Measurements from ENCODE around the gene NRF1.

NRF1 gene

GRCh38 chr7:129804111-129804889 is 192.8 kb downstream of the NRF1 start:
- no peak for DNase-seq (ENCODE audit: low read depth)

DNA sequence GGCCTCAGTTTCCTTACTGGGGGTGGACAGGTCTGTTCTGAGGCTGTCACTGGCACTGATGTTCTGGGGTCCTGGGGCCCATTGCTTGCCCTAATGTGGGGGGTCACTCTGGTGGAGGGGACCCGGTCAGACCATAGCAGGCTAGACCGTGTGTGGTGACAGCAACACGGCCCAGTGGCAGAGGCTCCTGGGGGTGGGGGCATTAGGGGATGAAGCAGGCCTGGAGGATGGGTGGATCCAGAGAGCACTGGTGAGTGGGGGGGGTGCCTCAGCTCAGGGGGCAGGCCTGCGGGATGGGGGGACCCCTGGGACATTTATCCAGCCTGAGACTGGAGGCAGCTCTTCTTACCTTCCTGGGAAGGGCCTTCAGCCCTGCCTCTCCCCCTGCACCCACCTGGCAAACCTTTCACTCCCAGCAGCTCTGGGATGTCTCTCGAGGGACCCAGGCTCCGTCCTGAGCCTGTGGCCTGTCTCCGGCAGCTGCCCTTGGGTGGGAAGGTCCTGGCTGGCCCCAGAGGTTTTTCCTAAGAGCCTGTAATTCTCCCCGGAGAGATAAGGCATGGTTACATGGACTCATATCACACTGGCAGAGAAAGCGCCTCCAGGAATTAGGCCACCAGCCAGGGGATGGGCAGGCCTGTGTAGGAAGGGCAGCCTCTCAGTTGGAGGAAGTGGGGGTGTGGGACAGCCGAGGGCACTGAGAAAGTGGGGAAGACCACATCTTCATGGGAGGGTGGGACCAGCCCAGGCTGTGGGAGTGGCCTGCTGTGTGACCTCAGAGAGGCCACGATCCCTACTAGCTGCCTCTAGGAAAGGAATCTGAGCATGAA is 193.6 kb downstream of the NRF1 start:
- no peak for DNase-seq (ENCODE audit: low read depth)
